NCI-H187 treated with DMSO at 0.1 percent for 48 hours (cell line): Measurements from ENCODE around the gene KY.

ENCODE experiments used
- DNase-seq: peaks from one replicate; lab custom pipeline; 2025; lab: John Stamatoyannopoulos, UW

The KY gene

GRCh38 chr3:134644731-134645514 lies 5.9 kb downstream of the KY start:
- DNase-seq: no peak

GRCh38 chr3:134643150-134643675 lies 7.6 kb downstream of the KY start:
- no peak for DNase-seq

GRCh38 chr3:134642445-134643149 lies 8.2 kb downstream of the KY start:
- DNase-seq: no peak

DNA sequence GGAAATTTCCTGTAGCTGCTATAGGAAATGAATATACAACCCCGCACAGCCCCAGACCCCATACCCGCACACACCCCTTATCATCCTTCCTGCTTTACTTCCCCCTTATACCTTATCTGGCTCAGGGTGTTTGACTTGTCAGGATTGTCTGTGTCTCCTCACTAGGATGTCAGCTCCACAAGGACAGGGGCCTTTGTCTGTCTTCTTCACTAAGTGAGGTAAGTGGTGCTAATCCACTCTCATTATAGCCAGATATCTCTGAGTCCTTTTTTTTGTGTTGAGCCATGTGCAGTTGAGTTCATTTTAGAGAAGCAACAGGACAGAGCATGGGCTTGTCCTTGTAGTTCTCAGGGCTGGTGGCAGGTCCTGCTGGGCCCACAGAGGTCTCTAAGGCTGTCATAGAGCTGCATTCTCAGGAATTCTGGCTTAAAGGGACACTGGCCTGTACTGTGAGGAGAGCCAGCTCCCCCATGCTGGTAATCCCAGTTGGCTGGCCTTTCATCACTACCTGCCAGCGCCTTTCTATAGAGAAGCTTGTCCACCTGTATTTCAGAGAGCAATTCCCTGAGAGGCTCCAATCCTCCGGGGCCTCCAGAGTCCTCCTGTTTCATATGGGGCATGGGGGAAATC lies 9.0 kb downstream of the KY start:
- no peak for DNase-seq

DNA sequence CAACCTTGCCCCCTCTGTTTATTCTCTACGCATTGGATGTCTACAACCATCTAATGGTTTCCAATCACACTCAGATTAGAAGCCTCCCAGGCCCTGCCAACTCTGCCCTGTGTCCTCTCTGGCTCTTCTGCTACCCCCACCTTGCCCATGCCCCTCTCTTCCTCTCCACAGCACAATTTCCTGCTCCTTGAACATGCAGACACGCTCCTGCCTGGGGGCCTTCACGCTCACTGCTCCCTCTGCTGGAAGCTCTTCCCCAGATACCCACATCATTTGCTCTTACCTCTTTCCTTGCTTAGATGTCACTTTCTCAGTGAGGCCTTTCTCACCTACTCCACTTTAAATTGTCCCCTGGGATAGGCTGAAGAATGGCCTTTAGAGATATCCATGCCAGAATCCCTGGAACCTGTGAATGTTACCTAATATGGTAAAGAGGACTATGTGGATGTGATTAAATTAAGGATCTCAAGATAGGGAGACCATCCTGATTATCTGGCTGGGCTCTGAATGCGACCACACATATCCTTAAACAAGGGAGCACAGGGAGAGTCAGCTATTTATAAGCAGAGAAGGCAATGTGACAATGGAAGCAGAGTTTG lies 9.9 kb downstream of the KY start:
- DNase-seq: no peak

DNA sequence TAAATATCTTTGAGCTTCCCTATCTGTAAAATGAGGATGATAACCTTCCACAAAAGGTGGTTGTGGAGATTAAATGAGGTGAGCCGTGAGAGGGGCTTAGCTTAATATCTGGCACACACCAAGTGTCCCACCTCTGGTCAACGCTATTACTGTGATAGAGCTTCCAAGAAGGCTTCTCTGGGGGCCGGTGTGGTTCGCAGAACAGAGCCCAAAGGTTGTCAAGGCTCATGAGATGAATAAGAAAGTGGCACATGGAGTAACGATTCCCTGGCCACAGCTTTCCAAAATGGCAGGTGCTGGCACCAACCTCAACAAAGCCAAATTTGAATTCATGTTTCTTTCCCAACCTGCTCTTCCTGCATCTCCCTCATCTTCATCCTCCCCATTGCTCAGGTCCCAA lies 10.4 kb downstream of the KY start:
- DNase-seq: no peak

- DNase-seq: no peak
Measured at GRCh38 chr3:134638385-134639030, 12.3 kb downstream of the KY start.

- DNase-seq: no peak
Measured at GRCh38 chr3:134636406-134636805, 14.4 kb downstream of the KY start.

DNA sequence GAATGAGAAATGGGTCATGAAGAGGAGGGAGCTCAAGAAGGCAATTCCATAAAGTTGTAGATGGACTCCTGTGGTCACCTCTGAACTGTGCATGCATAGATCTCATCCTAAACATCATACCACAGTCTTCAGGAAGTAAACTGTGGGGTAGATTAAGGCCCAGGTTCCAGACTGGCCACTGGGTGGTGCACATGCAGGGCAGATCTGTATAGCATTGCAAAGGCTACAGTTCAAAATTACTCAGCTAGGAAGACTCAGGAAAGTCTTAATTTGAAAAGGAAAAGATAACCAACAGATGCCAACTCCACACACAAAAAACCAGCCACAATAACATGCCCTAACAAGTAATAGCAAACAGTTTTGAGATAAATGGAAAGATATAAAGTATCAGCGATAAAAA lies 20.3 kb downstream of the KY start:
- no peak for DNase-seq

DNA sequence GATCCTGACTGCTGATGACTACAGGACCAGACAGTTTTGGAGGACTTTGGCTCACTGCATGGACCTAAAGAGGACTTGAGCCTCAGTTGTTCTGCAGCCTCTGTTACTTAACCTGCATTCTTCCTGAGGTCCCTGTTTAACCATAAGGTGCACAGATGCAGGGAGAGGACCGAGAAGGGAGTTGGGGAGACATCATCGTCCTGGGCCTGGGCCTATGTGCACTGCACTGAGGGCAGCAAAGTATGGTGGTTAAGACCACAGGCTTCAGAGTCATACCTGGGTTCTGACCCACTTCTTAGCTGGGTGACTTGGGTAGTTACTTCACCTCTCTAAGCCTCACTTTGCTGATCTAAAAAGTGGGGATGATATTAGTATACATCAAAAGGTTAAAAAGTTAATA lies 21.9 kb downstream of the KY start:
- no peak for DNase-seq

DNA sequence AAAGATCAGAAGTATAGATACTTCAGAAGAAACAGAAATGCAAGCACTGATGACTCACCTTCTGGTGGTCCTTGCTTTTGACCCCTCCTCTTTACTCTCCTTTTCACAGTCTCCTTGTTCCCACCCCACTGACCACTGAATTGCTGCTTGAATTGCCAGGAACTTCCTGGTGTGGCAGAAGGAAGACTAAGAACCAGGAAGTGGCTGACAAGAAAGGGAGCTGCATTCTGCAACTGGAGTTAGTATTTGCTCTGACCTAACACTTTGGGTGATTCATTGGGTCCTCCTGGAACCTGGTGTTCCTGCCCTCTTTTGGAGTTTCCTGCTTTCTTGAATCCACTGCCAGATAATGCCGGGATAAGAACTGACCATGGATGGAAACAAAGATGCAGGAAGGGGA lies 23.0 kb downstream of the KY start:
- DNase-seq: no peak

DNA sequence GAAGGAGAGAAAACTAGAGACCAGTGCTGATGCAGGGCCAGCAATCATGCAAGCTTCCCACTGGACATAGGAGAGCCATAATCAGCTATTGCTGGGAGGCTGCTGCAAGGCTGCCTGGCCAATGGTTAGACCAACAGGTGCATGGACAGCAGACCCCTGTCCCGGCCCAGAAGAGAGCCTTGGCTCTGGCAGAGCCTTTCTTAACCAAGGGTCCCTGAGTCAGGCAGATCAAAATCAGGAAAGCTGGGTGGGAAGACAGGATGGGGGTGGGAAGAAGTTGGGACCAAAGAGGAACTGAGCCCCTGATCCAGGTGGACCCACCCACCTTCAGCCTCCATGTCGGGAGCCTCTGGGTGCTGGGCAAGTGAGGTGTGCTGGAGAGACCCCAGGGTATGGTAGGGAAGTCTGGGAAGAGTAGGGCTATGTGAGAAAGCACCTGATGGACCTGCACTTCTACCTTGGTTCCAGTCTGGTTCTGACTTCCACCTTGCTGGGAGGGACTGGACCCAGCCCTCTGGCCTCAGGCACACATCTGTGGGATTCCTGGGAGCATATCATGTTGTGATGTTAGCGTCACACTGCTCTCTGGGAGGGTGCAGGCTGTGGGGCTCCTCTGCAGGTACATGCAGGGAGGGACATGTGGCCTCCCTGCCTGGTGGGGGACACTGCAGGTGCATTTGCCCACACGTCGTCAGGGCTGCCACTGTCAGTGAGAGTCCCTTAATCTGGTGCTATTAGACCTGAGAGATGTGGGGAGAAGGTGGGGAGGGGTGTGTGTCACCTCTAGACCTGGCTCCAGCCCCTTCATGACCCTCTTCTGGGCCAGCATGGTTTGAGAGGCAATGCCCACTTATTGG lies 24.7 kb downstream of the KY start:
- no peak for DNase-seq

DNA sequence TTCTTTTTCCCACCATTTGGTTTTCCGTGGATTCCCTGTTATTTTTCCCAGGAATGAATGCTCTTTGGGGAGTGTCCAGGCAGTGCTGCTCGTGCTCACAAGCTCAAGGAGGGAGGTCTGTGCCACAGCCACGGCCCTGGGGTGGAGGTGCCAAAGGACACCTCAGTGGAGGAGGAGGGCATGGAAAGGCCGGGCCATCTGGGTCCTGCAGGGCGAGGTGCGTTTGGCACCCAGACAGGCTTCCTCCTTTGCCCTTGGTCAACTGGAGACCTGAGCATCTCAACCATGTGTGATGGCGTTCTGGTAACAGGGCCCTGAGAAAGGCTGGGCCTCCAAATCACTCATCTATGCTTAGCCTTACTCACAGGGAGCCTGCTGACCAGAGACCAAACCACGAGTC lies 25.4 kb downstream of the KY start:
- DNase-seq: no peak

DNA sequence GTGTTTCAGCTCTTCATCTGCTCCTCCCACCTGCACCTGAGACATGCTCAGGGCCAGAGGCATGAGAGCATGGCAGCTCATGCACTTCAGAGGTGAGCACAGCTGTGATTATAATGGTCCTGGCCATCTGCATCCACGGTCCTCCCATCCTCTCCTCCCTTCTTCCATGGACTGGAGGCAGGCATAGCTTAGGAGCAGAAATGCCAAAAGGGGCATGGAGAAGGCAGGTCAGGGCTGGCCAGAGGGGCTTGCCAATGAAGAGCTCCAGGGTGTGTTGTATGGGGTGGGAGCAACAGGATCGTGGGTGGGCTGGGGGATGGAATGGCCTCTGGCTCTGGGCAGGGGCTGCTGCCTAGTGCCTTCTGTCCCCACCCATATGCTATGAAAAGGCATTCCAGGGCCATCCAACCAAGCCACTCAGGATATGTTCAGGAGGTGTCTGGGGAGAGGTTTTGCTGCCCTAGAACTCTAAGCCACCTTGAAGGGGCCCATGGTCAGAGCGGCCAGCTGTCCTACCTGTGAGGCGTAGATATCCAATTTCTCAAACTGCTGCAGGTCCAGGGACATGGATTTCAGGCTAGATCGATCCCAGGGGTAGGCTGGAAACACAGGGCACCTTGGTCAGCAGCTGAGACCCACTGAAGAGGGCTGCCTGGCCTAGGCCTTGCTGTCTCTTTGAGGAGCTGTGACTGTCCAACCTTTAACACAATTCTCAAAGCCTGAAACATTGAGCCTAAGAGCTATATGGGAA lies 26.1 kb downstream of the KY start:
- no peak for DNase-seq

- no peak for DNase-seq
Measured at GRCh38 chr3:134623615-134624245, 27.1 kb downstream of the KY start.

- no peak for DNase-seq
Measured at GRCh38 chr3:134622806-134623365, 27.9 kb downstream of the KY start.

- no peak for DNase-seq
Measured at GRCh38 chr3:134621854-134622253, 29.0 kb downstream of the KY start.

GRCh38 chr3:134620476-134621115 lies 30.2 kb downstream of the KY start:
- no peak for DNase-seq

- DNase-seq: no peak
Measured at GRCh38 chr3:134619884-134620445, 30.9 kb downstream of the KY start.
